Spinal cord (tissue), 10 donors: ENCODE results near the gene USP10. TPM values are rescaled to one million over a fixed set of nuclear protein-coding genes. Genes with fewer than 3 reads are reported as not detected.

Source experiments
- DNase-seq, 6 donors: peaks; one replicate each; pipeline versions ENCODE4 v3.0.0 to v3.0.0-alpha.2; 2013 to 2015; ENCODE audit warnings: low spot score in 6 of 6, low read depth in 4 of 6
- H3K27ac ChIP-seq: one replicate; pipeline ENCODE4 v1.5.1; 2013; ENCODE audit warnings: low read depth, low read length, control low read depth
- H3K27me3 ChIP-seq: one replicate; pipeline ENCODE4 v1.6.1; 2013; ENCODE audit warnings: low read length; ENCODE audit not compliant: control insufficient read depth, insufficient read depth
- H3K36me3 ChIP-seq: one replicate; pipeline ENCODE4 v1.6.1; 2013; ENCODE audit warnings: low read length; ENCODE audit not compliant: control insufficient read depth, insufficient read depth
- H3K4me1 ChIP-seq: one replicate; pipeline ENCODE4 v1.6.1; 2013; ENCODE audit warnings: low read length; ENCODE audit not compliant: control insufficient read depth, insufficient read depth
- H3K4me3 ChIP-seq: one replicate; pipeline ENCODE4 v1.5.1; 2013; ENCODE audit warnings: low read depth, low read length, control low read depth
- H3K9me3 ChIP-seq: one replicate; pipeline ENCODE4 v1.6.1; 2013; ENCODE audit warnings: low read length; ENCODE audit not compliant: control insufficient read depth, insufficient read depth
- WGBS: methylation state at CpG from one replicate; pipeline ENCODE4 v1.1.5; 2013; ENCODE audit warnings: missing lambda C conversion rate; ENCODE audit not compliant: insufficient coverage; 5-methylcytosine and 5-hydroxymethylcytosine counted together
- polyA plus RNA-seq, 2 donors: library from polyadenylated mRNA; unstranded; fragments of 120-200 nt; gene quantifications; one replicate each; pipeline ENCODE4 v1.2.1, GENCODE V29; 2013; ENCODE audit not compliant: insufficient read length in 2 of 2
- total RNA-seq, 2 donors: library from RNA; depleted of rRNA in 1 of 2; stranded (reverse); fragments of 120-200 nt in 1 of 2; fragments of >200 nt in 1 of 2; gene quantifications; one replicate each; pipeline versions ENCODE4 v1.2.3 to v1.2.4, GENCODE V29; 2013 to 2014
- donor health status: healthy.

The USP10 gene
- total and polyA plus RNA-seq, 4 donors = 41.5 to 108 (median 70.2) TPM

DNA sequence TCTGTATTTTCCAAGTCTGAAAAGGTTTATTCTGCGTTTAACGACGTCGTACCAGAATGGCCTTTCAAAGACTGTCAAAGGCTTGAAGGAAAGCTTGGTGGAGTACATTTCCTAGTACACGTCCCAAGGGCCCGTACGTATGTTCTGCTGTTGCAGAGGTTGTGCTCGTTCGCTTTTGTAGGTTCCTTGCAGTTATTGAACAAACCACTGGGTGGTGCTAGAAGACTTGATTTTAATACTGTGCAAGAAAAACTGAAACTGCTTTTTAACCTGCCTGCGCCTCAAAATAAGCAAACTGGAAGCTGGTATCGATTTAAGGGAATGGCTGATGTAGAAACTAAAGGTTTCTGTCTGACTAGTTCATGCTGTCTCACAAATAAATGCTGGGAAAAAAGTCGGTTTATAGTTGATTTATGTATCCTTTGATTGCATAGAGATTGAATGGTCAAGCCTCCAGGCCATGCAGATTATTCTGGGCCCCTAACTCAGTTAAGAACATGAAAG lies 54.6 kb downstream of the USP10 start:
- H3K9me3 ChIP-seq = no peaks in the 10 kb centered on the region
- WGBS = 11% methylated on average over 11 of the region's 12 CpGs
- peak; percentile 79 to 98 (median 84) for DNase-seq
- H3K4me3 ChIP-seq = no peak overlapping the region
- peaks cover 14% of the 10 kb centered on the region for H3K4me1 ChIP-seq
- H3K36me3 ChIP-seq = peaks cover 3% of the 10 kb centered on the region
- no peaks in the 10 kb centered on the region for H3K27me3 ChIP-seq
- no peak overlapping the region for H3K27ac ChIP-seq

DNA sequence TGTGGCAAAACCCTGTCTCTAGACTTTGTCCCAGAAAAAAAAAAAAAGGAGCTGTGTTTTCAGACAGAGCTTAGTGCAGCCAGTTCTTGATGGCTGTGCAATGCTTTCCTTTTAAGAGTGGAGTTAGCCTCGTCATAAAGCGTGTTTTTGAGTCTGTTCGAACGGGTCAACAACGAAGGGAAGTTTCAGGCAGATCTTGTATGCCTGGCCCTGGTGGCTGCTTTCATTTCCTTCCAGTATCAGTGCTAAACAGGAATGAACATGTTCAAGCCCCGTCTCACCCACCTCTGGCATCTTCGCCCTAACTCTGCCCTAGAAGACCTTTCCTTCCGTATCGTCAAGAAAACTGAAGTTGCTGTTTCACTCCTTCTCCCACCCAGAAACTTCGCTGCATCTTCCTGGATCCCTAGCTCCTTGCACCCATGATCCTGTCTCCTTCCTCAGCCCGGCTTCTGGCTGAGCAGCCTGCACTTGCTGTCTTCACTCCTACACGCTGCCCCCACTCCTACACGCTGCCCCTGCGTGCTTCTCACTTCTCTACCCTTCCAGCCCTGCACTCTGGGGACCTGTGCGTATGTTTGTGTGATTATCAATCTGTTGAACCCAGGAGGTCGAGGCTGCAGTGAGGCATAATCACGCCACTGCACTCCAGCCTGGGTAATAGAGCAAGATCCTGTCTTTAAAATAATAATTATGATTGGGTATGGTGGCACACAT lies 55.3 kb downstream of the USP10 start:
- H3K4me3 ChIP-seq = no peak overlapping the region

DNA sequence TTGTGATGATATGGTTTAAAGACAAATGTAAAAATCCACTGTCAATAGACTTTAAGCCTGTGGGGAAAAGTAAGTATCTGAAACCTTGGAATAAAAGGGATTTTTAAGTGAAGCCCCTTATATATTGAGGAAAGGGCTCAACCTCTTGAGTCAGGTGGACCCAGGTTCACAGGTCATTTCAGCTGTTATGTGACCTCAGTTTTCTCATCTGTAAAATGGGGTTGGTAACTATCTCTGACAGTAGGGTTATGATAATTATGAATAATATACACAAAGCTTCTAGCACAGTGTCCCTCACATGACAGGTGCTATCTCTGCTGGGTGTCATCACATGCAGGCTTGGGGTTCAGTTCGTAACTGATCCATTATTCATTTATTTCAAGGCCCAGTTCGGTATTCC lies 57.0 kb downstream of the USP10 start:
- Histone ChIP-seq H3K27ac (no peak overlapping the region), H3K27me3 (no peaks in the 10 kb centered on the region), H3K4me1 (peaks cover 8% of the 10 kb centered on the region), H3K4me3 (no peak overlapping the region), H3K9me3 (no peaks in the 10 kb centered on the region), H3K36me3 (peaks cover 3% of the 10 kb centered on the region)
- no CpG with 5 or more reads among the region's 2 CpGs for WGBS
- DNase-seq = no peak

More for the DNA sequence above, 55.3 kb downstream of the USP10 start:
- H3K4me1 ChIP-seq = peaks cover 11% of the 10 kb centered on the region
- no peaks in the 10 kb centered on the region for H3K9me3 ChIP-seq
- no peak overlapping the region for H3K27ac ChIP-seq
- 88% methylated on average over 13 of the region's 17 CpGs for WGBS
- DNase-seq = no peak
- peaks cover 3% of the 10 kb centered on the region for H3K36me3 ChIP-seq
- H3K27me3 ChIP-seq = no peaks in the 10 kb centered on the region

DNA sequence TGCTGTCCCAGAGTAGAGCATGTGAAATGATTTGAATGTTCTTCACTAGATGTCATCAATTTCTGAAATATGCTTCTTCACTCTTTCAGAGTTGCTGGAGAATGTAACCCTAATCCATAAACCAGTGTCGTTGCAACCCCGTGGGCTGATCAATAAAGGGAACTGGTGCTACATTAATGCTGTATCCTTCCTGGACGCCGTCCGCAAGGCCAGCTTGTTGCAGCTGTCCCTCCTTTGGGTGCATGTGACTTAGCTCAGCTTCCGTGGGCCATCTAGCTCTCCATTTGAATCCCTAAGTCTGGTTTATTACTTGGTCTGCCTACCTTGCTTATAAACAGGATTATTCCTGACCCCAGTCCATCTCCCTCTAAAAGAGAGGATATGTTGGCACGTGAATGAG lies 58.8 kb downstream of the USP10 start:
- Histone ChIP-seq H3K4me3 (no peak overlapping the region), H3K9me3 (no peaks in the 10 kb centered on the region), H3K36me3 (peaks cover 7% of the 10 kb centered on the region), H3K4me1 (peaks cover 8% of the 10 kb centered on the region), H3K27me3 (no peaks in the 10 kb centered on the region), H3K27ac (no peak overlapping the region)
- WGBS = 73% methylated on average over 6 of the region's 7 CpGs
- DNase-seq = no peak

DNA sequence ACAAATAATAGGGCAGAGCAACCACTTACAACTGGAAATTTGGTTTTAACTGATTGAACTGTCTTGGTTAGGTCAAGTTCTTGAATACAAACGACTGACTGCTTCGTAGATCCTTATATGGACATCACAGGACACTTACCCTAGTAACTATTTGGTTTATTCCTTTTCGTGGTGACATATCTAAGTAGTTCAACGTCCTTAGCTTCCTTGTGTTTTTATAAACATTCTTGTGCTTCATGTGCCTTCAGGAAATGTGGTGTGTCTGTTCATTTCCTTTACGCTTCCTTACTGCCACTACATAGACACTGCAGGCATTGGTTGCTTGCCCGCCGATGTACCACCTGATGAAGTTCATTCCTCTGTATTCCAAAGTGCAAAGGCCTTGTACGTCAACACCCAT lies 59.3 kb downstream of the USP10 start:
- no CpG with 5 or more reads among the region's 8 CpGs for WGBS
- no peak overlapping the region for H3K4me3 ChIP-seq
- no peak for DNase-seq
- H3K4me1 ChIP-seq = peaks cover 8% of the 10 kb centered on the region
- H3K36me3 ChIP-seq = peaks cover 10% of the 10 kb centered on the region
- H3K27ac ChIP-seq = no peak overlapping the region
- no peaks in the 10 kb centered on the region for H3K27me3 ChIP-seq
- H3K9me3 ChIP-seq = no peaks in the 10 kb centered on the region

DNA sequence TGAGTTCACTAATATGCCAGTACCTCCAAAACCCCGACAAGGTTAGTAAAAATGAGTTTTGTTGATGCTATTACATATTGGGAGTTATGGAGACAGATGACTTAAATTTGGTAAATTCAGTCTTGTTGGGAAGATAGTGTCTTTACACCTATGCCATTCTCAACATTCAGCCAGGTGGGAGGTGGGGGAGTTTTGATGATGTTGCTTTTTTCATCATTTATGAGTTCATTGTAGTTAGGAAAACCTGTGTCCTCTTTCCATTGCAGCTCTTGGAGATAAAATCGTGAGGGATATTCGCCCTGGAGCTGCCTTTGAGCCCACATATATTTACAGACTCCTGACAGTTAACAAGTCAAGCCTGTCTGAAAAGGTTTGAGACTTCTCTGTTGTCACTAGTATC lies 60.1 kb downstream of the USP10 start:
- H3K4me1 ChIP-seq = peaks cover 4% of the 10 kb centered on the region
- H3K27ac ChIP-seq = no peak overlapping the region
- WGBS = no CpG with 5 or more reads among the region's 3 CpGs
- H3K27me3 ChIP-seq = no peaks in the 10 kb centered on the region
- peaks cover 15% of the 10 kb centered on the region for H3K36me3 ChIP-seq
- no peaks in the 10 kb centered on the region for H3K9me3 ChIP-seq
- H3K4me3 ChIP-seq = no peak overlapping the region
- no peak for DNase-seq

GRCh38 chr16:84761448-84762368 lies 61.9 kb downstream of the USP10 start:
- H3K4me3 ChIP-seq = no peak overlapping the region
- 90% methylated on average over 16 of the region's 17 CpGs for WGBS
- H3K4me1 ChIP-seq = peaks cover 4% of the 10 kb centered on the region
- H3K27me3 ChIP-seq = no peaks in the 10 kb centered on the region
- H3K9me3 ChIP-seq = no peaks in the 10 kb centered on the region
- no peak overlapping the region for H3K27ac ChIP-seq
- DNase-seq = no peak
- peaks cover 17% of the 10 kb centered on the region for H3K36me3 ChIP-seq

- H3K36me3 ChIP-seq = peaks cover 17% of the 10 kb centered on the region
- H3K4me1 ChIP-seq = peaks cover 4% of the 10 kb centered on the region
These were observed 63.4 kb downstream of the USP10 start for GRCh38 chr16:84763164-84763563.

GRCh38 chr16:84763629-84764028 lies 63.8 kb downstream of the USP10 start:
- Histone ChIP-seq H3K27me3 (no peaks in the 10 kb centered on the region), H3K36me3 (peaks cover 17% of the 10 kb centered on the region), H3K4me3 (no peak overlapping the region), H3K27ac (no peak overlapping the region), H3K9me3 (no peaks in the 10 kb centered on the region), H3K4me1 (peaks cover 4% of the 10 kb centered on the region)
- 93% methylated on average over 17 of the region's 17 CpGs for WGBS
- DNase-seq = no peak

More at GRCh38 chr16:84763164-84763563, 63.4 kb downstream of the USP10 start:
- Histone ChIP-seq H3K27me3 (no peaks in the 10 kb centered on the region), H3K4me3 (no peak overlapping the region), H3K27ac (no peak overlapping the region), H3K9me3 (no peaks in the 10 kb centered on the region)
- DNase-seq = no peak
- WGBS = 100% methylated on average over 1 of the region's 8 CpGs
